NK-92 (cell line): ENCODE measurements around the gene TIGIT.

Experiments
- DNase-seq: peaks from one replicate; lab custom pipeline; 2025; ENCODE audit not compliant: unreplicated experiment; lab: John Stamatoyannopoulos, UW

TIGIT gene

GRCh38 chr3:114310695-114311094, 16.9 kb downstream of the TIGIT start:
- DNase-seq: no peak

GRCh38 chr3:114313426-114313825, 19.6 kb downstream of the TIGIT start:
- no peak for DNase-seq

- DNase-seq: no peak
Measured at GRCh38 chr3:114314282-114314681, 20.5 kb downstream of the TIGIT start.

- DNase-seq: no peak
Measured at GRCh38 chr3:114318295-114318694, 24.5 kb downstream of the TIGIT start.

- no peak for DNase-seq
Measured at GRCh38 chr3:114319453-114319852, 25.6 kb downstream of the TIGIT start.

- no peak for DNase-seq
Measured at GRCh38 chr3:114320246-114320645, 26.4 kb downstream of the TIGIT start.

- DNase-seq: no peak
Measured at GRCh38 chr3:114323546-114324254, 29.9 kb downstream of the TIGIT start.

GRCh38 chr3:114327665-114328064, 33.8 kb downstream of the TIGIT start:
- DNase-seq: no peak

GRCh38 chr3:114328345-114328744, 34.5 kb downstream of the TIGIT start:
- no peak for DNase-seq

- DNase-seq: no peak
Measured at GRCh38 chr3:114329823-114330222, 36.0 kb downstream of the TIGIT start.

GRCh38 chr3:114331007-114331406, 37.2 kb downstream of the TIGIT start:
- DNase-seq: no peak

- no peak for DNase-seq
Measured at GRCh38 chr3:114331710-114332109, 37.9 kb downstream of the TIGIT start.

- DNase-seq: no peak
Measured at GRCh38 chr3:114332342-114333179, 38.7 kb downstream of the TIGIT start.

GRCh38 chr3:114333180-114333922, 39.5 kb downstream of the TIGIT start:
- DNase-seq: no peak

- DNase-seq: no peak
Measured at GRCh38 chr3:114333923-114334240, 40.1 kb downstream of the TIGIT start.

GRCh38 chr3:114336122-114336697, 42.4 kb downstream of the TIGIT start:
- no peak for DNase-seq

- no peak for DNase-seq
Measured at GRCh38 chr3:114336857-114337256, 43.0 kb downstream of the TIGIT start.

- DNase-seq: no peak
Measured at GRCh38 chr3:114338651-114339357, 45.0 kb downstream of the TIGIT start.

- no peak for DNase-seq
Measured at GRCh38 chr3:114344492-114344891, 50.7 kb downstream of the TIGIT start.

- no peak for DNase-seq
Measured at GRCh38 chr3:114350271-114350670, 56.4 kb downstream of the TIGIT start.

- DNase-seq: no peak
Measured at GRCh38 chr3:114350690-114351089, 56.9 kb downstream of the TIGIT start.
